Measurements from ENCODE around the gene AKNAD1. TPM values are rescaled to one million over a fixed set of nuclear protein-coding genes. Genes with fewer than 3 reads are reported as not detected.

AKNAD1 gene
- total RNA-seq, 3 donors from 2014 or later = 0.60 TPM; not detected in 2

DNA sequence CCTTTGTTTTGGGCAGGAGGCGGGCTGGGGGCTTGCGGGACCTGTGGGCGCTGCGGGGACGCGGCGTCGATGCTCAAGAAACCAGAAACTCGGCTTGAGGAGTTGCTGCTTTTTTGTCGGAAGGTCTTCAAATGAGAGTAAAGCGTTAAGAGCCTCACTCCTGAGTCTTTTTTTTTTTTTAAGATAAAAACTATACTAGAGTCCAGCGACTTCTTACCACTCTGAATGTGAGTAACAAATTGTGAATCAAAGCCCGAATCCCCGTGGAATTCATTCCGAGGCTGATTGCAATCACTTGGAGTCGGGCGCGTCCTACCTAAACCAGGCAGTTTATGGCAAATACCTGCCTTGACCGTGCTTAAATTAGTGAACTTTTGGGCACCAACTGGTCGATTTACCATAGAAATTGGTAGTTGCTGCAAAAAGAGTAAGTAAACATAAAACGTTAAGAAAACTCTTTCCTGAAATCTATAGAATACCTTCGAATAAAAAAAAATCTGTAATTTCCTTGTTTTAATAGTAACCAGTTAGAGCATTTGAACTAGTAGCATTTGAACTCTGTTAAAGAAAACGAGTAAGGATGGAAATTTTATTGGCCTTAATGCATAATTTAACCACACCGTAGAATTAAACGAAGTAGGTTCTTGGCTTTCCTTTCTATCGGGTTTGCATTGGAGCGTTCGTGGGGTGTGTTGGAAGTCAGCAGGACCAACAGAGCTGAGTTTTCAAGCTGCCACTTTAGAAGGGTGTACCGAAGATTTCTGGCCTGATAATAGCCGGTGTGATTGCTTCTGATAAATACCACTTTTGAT lies 20.7 kb upstream of the AKNAD1 start:
- Histone ChIP-seq H3K4me1 (ENCODE audit: low read depth) (peaks cover 9% of the 10 kb centered on the region), H3K4me3 (peak overlapping the region; percentile 78), H3K36me3 (ENCODE audit: low read depth) (no peaks in the 10 kb centered on the region), H3K9me3 (no peaks in the 10 kb centered on the region)
- ATAC-seq = peak; percentile 25
- TF ChIP-seq, protein P1, sequence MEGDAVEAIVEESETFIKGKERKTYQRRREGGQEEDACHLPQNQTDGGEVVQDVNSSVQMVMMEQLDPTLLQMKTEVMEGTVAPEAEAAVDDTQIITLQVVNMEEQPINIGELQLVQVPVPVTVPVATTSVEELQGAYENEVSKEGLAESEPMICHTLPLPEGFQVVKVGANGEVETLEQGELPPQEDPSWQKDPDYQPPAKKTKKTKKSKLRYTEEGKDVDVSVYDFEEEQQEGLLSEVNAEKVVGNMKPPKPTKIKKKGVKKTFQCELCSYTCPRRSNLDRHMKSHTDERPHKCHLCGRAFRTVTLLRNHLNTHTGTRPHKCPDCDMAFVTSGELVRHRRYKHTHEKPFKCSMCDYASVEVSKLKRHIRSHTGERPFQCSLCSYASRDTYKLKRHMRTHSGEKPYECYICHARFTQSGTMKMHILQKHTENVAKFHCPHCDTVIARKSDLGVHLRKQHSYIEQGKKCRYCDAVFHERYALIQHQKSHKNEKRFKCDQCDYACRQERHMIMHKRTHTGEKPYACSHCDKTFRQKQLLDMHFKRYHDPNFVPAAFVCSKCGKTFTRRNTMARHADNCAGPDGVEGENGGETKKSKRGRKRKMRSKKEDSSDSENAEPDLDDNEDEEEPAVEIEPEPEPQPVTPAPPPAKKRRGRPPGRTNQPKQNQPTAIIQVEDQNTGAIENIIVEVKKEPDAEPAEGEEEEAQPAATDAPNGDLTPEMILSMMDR (IDR thresholded peaks at IDR 0.05) = no peak
- intact Hi-C loops (cut with DNase I, micrococcal nuclease) = no loop called here
- DNase-seq = peak in 1 of 3 donors; percentile 52

DNA sequence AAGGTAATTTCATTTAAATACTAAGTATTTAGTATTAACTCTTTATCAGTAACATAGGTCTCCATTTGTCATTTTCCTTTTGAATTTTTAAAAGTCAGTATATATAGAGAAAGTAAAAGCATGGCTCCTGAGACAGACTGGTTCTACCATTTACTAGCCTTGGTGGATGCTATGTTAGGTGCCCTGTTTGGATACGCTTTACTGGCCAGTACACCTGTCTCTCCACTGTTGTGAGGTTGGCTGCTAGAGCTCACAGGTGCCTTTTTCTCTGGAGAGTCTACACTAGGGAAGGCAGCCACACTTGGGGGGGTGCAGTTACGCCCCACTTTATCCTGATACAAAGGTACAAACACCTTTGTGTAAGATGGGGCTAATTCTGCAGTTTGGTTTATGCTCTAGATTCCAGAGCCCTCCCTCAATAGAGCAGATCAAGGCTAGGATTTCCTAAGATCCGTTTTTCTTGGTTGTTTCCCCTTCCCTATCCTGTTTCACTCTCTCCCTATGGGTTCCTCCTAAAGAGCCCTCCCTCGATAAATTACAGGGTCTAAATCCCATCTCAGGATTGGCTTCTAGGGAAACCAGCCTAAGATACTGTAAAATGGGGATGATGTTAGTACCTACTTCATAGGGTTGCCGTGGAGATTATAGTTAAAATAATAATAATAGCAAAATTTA lies 14.3 kb upstream of the AKNAD1 start:
- Histone ChIP-seq H3K4me1 (ENCODE audit: low read depth) (peaks cover under 1% of the 10 kb centered on the region), H3K4me3 (no peak overlapping the region), H3K9me3 (no peaks in the 10 kb centered on the region), H3K36me3 (ENCODE audit: low read depth) (no peaks in the 10 kb centered on the region)
- intact Hi-C loops (cut with DNase I, micrococcal nuclease) = no loop called here
- TF ChIP-seq, protein P1 (IDR thresholded peaks at IDR 0.05) = no peak
- ATAC-seq (no peak), DNase-seq (no peak)

DNA sequence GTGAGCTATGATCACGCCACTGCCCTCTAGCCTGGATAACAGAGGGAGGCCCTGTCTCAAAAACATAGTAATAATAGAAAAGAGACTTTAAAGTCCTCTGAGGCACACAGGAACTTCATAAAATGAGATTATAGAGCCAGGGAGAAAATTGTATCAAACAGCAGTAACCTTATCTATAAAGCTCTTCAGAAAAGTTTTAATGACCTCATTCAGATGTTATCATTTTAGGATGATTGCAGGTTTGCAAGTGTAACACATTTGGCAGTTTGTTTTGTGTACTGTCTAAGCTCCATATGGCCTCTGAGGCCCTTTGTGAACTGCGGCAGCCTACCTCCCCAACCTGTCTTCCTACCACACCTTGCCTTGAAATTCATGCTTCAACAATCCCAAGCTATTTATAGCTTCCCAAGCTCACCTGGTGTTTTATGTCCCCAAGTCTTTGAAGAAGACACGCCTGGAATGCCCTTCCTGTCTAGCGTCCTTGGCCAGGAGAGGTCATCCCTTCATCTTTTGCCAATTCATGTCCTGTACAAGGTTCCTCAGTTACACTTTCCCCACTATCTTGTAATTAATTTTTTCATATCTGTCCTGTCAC lies 8.5 kb upstream of the AKNAD1 start:
- ATAC-seq = peak; percentile 96
- peak in 2 of 3 donors; percentile 27 to 59 for DNase-seq
- intact Hi-C loops (cut with DNase I, micrococcal nuclease) = no loop called here
- H3K4me3 ChIP-seq = no peak overlapping the region
- no peaks in the 10 kb centered on the region for H3K4me1 ChIP-seq (ENCODE audit: low read depth)
- H3K9me3 ChIP-seq = no peaks in the 10 kb centered on the region
- H3K36me3 ChIP-seq (ENCODE audit: low read depth) = no peaks in the 10 kb centered on the region
- TF ChIP-seq, protein P1 (IDR thresholded peaks at IDR 0.05) = no peak

DNA sequence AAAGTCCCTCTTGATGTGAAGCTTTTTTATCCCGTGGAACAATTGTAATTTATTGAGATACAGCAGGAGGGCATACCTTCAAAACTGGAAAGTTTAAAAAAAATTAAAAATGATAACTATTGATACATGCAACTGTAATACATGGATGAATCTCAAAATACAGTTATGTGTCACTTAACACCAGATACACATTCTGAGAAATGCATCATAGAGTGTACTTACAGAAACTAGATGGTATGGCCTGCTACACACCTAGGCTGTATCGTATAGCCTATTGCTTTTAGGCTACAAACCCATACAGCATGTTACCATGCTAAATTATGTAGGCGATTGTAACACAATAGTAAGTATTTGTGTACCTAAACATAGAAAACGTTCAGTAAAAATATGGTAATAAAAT lies 7.1 kb upstream of the AKNAD1 start:
- no peak for DNase-seq
- Histone ChIP-seq H3K36me3 (ENCODE audit: low read depth) (no peaks in the 10 kb centered on the region), H3K4me3 (no peak overlapping the region), H3K4me1 (ENCODE audit: low read depth) (no peaks in the 10 kb centered on the region), H3K9me3 (no peaks in the 10 kb centered on the region)
- intact Hi-C loops (cut with DNase I, micrococcal nuclease) = no loop called here
- TF ChIP-seq, protein P1 (IDR thresholded peaks at IDR 0.05) = no peak
- ATAC-seq = no peak

DNA sequence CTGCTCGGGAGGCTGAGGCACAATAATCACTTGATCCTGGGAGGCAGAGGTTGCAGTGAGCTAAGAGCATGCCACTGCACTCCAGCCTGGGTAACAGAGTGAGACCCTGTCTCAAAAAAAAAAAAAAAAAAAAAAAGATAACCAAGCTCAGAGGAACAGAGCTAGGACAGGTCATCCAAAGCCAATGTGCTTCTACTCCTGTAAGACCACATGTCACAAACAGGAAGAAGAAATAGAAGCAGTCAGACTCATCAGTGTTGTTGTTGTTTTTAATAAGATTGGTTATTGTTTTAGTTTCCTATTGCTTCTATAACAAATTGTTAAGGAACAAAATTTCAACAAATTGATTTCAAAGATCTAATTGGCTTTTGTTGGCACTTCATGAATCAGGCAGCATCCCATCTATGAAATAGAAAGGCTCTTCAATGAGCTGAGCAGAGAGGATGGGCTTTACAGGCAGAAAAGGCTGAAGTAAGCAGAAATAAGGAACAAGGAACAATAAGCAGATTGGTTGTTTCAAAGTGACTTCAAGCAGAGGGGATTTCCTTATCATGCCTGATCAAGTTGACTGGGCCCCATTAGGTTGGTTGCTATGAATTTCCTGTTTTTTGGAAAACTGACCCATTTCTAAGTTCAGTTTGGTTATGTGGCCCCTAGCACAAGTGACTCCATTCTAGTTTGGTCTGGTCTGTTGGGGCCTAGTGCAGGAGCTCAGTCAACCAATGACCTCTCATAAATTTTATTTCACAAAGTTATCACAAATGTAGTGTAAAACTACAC lies 6.0 kb upstream of the AKNAD1 start:
- ATAC-seq (no peak), DNase-seq (no peak)
- no peaks in the 10 kb centered on the region for H3K9me3 ChIP-seq
- intact Hi-C loops (cut with DNase I, micrococcal nuclease) = no loop called here
- no peak overlapping the region for H3K4me3 ChIP-seq
- H3K36me3 ChIP-seq (ENCODE audit: low read depth) = no peaks in the 10 kb centered on the region
- no peaks in the 10 kb centered on the region for H3K4me1 ChIP-seq (ENCODE audit: low read depth)
- TF ChIP-seq, protein P1 (IDR thresholded peaks at IDR 0.05) = no peak
